HG03103 (cell line): ENCODE data around the gene ZNF225.
"Not testable (repeated sequence)": the region's sequence is repeated elsewhere in the genome, so short reads cannot be mapped to it uniquely, and the experiment has no call there.

Experiments used
- ATAC-seq: cut with Tn5 transposase; IDR thresholded peaks from one replicate; pipeline ENCODE4 v1.9.1; 2021; ENCODE audit warnings: low read depth; ENCODE audit not compliant: unreplicated experiment

ZNF225 gene

GRCh38 chr19:44151491-44151890 is 38.3 kb downstream of the ZNF225 start:
- no peak for ATAC-seq

- ATAC-seq = no peak
Measured at GRCh38 chr19:44156475-44156874, 43.3 kb downstream of the ZNF225 start.

GRCh38 chr19:44163789-44164188 is 50.6 kb downstream of the ZNF225 start:
- ATAC-seq = no peak

- ATAC-seq = peak; percentile 9
Measured at GRCh38 chr19:44164327-44164672, 51.1 kb downstream of the ZNF225 start.

- ATAC-seq = peak; percentile 78
Measured at GRCh38 chr19:44164673-44165512, 51.7 kb downstream of the ZNF225 start, which contains the start of gene ZNF226. Gene ZNF226 (plus strand): TSS chr19:44165100. CDS start chr19:44170081, 4,981 bp downstream.

GRCh38 chr19:44170660-44171059 is 57.5 kb downstream of the ZNF225 start:
- ATAC-seq = not testable (repeated sequence)

- ATAC-seq = no peak
Measured at GRCh38 chr19:44176590-44176989, 63.4 kb downstream of the ZNF225 start.

GRCh38 chr19:44180968-44181367 is 67.8 kb downstream of the ZNF225 start:
- no peak for ATAC-seq

GRCh38 chr19:44182145-44182544 is 68.9 kb downstream of the ZNF225 start:
- ATAC-seq = no peak
